CD4-positive, alpha-beta T cell treated with Interleukin-2 at 100 ng/mL for 4 hours (primary cell): ENCODE data around the gene FAM83E.

ENCODE experiments used
- DNase-seq: peaks from one replicate; pipeline ENCODE4 v3.0.0-alpha.2; 2020; ENCODE audit warnings: low spot score

The FAM83E gene

DNA sequence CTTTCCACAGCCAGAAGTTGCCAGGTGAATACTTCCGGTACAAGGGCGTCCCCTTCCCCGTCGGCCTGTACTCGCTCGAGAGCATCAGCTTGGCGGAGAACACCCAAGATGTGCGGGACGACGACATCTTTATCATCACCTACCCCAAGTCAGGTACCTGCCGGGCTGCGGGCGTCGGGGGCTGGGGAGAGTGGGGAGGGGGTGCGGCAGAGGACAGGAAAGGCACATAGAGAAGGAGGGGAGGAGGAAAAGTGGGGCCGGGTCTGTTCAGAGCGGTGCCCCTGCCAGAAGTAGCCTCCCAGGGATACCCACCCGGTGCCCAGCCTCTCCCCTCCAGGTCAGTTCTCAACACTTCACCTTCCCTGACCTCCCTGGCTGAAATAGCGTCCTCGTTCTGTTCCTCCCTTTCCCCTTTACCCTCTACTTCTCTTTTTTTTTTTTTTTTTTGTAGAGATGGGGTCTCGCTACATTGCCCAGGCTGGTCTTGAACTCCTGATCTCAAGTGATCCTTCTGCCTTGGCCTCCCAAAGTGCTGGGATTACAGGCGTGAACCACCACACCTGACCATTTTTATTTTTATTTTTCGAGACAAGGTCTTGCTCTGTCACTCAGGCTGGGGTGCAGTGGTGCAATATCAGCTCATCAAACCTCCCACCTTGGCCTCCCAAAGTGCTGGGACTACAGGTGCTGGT, 38.8 kb downstream of the FAM83E start:
- no peak for DNase-seq

DNA sequence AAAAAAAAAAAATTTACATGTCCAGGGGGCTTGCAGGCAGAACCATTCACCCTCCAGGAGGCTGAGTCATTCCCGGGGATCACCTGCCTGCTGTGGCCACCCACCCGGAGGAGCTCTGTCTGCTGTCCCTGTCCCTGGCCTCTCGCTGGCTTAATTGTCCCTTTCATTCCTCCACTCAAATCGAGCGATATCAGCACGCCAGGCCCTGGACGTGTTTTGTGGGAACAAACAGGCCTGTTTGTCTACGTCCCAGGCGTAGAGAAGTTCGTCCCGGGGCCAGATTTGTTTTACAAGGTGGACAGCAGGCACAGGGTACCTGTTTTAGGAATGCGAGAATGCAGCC, 41.7 kb downstream of the FAM83E start:
- no peak for DNase-seq

DNA sequence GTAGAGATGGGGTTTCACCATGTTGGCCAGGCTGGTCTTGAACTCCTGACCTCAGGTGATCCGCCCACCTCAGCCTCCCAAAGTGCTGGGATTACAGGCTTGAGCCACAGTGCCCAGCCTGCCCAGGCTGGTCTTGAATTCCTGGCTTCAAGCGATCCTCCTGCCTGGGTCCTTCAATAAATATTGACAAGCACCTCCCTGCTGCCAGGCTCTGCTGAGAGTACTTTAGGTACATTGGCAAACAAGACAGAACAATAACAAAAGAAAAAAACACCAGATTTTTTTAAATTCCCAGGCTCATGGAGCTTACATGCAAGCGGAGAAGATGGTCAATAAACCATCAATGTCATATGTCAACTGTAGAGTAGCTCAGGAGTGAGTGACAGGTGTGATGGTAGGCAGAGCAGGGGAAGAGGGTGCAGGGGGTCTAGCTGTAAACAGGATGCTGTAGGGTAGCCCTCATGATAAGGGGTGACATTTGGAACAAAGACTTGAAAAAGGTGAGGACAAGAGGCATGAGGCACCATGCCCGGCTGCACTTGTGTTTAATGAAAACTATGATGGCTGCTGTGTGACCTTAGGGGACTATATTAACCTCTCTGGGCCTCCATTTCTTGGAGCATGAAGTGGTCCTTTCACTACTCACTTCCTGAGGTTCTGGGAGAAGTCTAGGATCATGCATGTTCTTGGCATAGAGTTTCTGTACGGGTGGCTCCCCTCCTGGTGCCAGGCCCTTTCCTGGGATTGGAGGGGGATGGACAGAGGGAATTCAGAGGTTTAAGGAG, 43.3 kb downstream of the FAM83E start:
- DNase-seq, result no peak

DNA sequence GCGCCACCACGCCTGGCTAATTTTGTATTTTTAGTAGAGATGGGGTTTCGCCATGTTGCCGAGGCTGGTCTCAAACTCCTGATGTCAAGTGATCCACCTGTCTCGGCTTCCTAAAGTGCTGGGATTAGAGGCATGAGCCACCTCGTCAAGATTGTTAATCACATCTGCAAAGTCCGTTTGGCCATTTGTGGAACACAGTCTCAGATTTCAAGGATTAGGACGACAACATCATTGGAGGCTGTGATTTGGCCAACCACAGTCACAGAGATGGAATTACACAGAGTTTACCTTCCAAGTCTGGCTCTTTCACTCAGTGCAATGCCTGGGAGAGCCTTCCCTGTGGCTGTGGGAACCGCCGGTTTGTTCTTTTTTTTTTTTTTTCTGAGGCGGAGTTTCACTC, 45.1 kb downstream of the FAM83E start:
- no peak for DNase-seq

DNA sequence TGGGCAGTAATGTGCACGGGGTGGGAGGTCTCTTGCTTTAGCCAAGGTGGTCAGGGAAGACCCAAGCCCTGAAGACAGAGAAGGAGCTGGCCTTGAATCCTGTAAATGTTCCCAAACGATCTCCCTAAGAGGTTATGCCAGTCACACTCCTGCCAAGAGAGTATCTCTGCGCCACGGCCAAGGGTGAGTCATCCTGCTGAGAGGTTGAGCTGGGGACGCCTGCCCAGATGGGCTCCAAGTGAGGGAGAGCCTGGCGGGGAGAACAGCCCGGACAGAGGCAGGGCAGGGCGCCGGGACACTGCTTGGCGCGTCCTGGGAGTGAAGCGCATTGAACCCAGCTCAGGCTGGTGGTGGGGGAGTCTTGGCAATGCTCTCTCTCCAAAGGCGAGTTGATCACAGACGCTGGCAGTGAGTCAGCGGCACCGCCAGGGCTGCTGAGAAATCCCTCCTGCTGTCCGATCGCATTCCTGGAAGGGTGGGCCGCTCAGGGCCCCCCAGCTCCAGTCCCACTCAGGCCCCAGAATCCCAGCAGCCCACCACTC, 46.5 kb downstream of the FAM83E start:
- no peak for DNase-seq

DNA sequence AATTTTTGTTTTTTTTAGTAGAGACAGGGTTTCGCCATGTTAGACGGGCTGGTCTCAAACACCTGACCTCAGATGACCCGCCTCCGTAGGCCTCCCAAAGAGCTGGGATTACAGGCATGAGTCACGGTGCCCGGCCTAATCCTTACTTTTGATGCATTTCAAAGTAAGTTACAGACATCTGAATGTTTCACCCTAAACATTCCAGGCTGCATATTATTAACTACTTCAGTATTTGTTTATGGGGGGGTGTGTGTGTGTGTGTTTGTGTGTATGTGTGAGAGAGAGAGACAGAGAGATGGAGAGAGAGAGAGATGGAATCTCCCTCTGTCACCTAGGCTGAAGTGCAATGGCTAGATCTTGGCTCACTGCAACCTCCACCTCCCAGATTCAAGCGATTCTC, 49.8 kb downstream of the FAM83E start:
- DNase-seq, result no peak
